ENCODE data around the gene PSMA2.

The PSMA2 gene

DNA sequence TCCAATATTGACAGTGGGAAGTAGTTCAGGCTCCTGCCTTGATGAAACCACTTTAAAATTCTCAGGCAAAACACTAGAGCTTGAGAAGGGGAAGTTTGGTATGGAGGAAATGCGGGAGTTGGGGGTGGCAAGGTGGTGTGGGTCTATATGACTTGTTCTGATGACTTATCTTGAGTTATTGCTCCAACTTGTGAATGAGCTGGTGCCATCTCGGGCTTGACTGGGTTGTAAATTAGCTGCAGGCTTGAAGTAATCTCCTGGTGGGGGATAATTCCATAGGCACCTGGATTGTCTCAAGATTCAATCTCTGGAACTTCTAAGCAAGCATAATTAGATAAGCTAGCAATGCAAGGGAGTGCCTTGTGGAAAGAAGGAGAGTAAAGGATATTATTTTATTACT lies 29.2 kb upstream of the PSMA2 start:
- ChIA-PET CTCF (no interaction called here), POLR2A (no interaction called here)
- DNase-seq (ENCODE audit: extremely low spot score), result no peak
- no peak for TF ChIP-seq FOXM1 (IDR thresholded peaks at IDR 0.05; ENCODE audit: borderline replicate concordance)
- no peak for TF ChIP-seq SUZ12 (IDR thresholded peaks at IDR 0.05)
- no peak for TF ChIP-seq HDGF (IDR thresholded peaks at IDR 0.05; ENCODE audit: borderline replicate concordance)
- TF ChIP-seq LEF1 (IDR thresholded peaks at IDR 0.05; ENCODE audit: borderline replicate concordance), result no peak
- no peak for TF ChIP-seq ZNF384 (IDR thresholded peaks at IDR 0.05)
- TF ChIP-seq BHLHE40 (IDR thresholded peaks at IDR 0.05; ENCODE audit: borderline replicate concordance), result no peak
- TF ChIP-seq NFRKB (IDR thresholded peaks at IDR 0.05), result no peak
- no peak for TF ChIP-seq SP1 (IDR thresholded peaks at IDR 0.05)
- no peak for TF ChIP-seq L3MBTL2 (conservative IDR thresholded peaks at IDR 0.05)
- TF ChIP-seq FOXK2 (IDR thresholded peaks at IDR 0.05), result no peak
- no peak for TF ChIP-seq ARNT (IDR thresholded peaks at IDR 0.05)
- TF ChIP-seq TARDBP (IDR thresholded peaks at IDR 0.05), result no peak
- no peak for TF ChIP-seq PKNOX1 (IDR thresholded peaks at IDR 0.05)

GRCh38 chr7:42960762-42961161 lies 28.8 kb upstream of the PSMA2 start:
- no peak for TF ChIP-seq ZNF384 (IDR thresholded peaks at IDR 0.05)
- TF ChIP-seq BHLHE40 (IDR thresholded peaks at IDR 0.05; ENCODE audit: borderline replicate concordance), result no peak
- TF ChIP-seq SP1 (IDR thresholded peaks at IDR 0.05), result no peak
- TF ChIP-seq FOXK2 (IDR thresholded peaks at IDR 0.05), result no peak
- TF ChIP-seq FOXM1 (IDR thresholded peaks at IDR 0.05; ENCODE audit: borderline replicate concordance), result no peak
- no peak for TF ChIP-seq ELF4 (IDR thresholded peaks at IDR 0.05)
- no peak for TF ChIP-seq SUZ12 (IDR thresholded peaks at IDR 0.05)
- no peak for TF ChIP-seq NFRKB (IDR thresholded peaks at IDR 0.05)
- no peak for TF ChIP-seq TARDBP (IDR thresholded peaks at IDR 0.05)
- TF ChIP-seq L3MBTL2 (conservative IDR thresholded peaks at IDR 0.05), result no peak
- ChIA-PET POLR2A (no interaction called here), CTCF (interaction anchor here (0.9 kb wide), 1 partner anchor 15 kb away, joined by 4 read pairs; no protein-coding TSS in a partner anchor)

DNA sequence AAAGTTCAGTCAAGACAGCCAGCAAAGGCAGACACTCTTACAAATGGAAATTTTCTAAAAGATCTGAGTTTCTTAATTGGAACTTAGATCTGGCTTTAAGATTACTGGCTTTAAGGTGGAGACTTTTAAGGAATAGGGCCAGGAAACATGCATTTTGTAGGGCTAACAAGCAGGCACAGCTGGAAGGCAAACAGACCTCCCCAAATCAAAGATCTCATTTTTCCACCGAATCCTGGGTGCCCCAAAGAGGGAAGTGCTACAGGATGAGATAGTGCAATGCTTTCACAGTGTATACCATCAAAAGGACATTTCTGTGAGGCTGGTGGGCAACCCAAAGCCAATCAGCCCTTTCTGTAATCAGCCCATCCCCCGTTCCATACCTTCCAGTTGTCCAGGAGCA lies 27.6 kb upstream of the PSMA2 start:
- TF ChIP-seq SP1 (IDR thresholded peaks at IDR 0.05), result no peak
- TF ChIP-seq FOXA1 (IDR thresholded peaks at IDR 0.05), result no peak
- TF ChIP-seq BHLHE40 (IDR thresholded peaks at IDR 0.05; ENCODE audit: borderline replicate concordance), result no peak
- TF ChIP-seq LEF1 (IDR thresholded peaks at IDR 0.05; ENCODE audit: borderline replicate concordance), result no peak
- TF ChIP-seq CTBP1 (IDR thresholded peaks at IDR 0.05; ENCODE audit: borderline replicate concordance), result no peak
- no peak for TF ChIP-seq ELF4 (IDR thresholded peaks at IDR 0.05)
- TF ChIP-seq L3MBTL2 (conservative IDR thresholded peaks at IDR 0.05), result no peak
- TF ChIP-seq ARNT (IDR thresholded peaks at IDR 0.05), result no peak
- no peak for TF ChIP-seq FOXK2 (IDR thresholded peaks at IDR 0.05)
- no peak for TF ChIP-seq TARDBP (IDR thresholded peaks at IDR 0.05)
- no peak for TF ChIP-seq ZNF384 (IDR thresholded peaks at IDR 0.05)
- no peak for TF ChIP-seq PKNOX1 (IDR thresholded peaks at IDR 0.05)
- ChIA-PET POLR2A (no interaction called here), CTCF (interaction anchor here (0.9 kb wide), 1 partner anchor 14 kb away, joined by 4 read pairs; no protein-coding TSS in a partner anchor)
- no peak for DNase-seq (ENCODE audit: extremely low spot score)

More at GRCh38 chr7:42960762-42961161, 28.8 kb upstream of the PSMA2 start:
- DNase-seq (ENCODE audit: extremely low spot score), result no peak

- CTCF ChIA-PET, result no interaction called here
- no peak for DNase-seq (ENCODE audit: extremely low spot score)
- POLR2A ChIA-PET, result no interaction called here
- TF ChIP-seq FOXM1 (IDR thresholded peaks at IDR 0.05; ENCODE audit: borderline replicate concordance) (no peak), SUZ12 (IDR thresholded peaks at IDR 0.05) (no peak), SP1 (IDR thresholded peaks at IDR 0.05) (no peak), LEF1 (IDR thresholded peaks at IDR 0.05; ENCODE audit: borderline replicate concordance) (no peak), ARNT (IDR thresholded peaks at IDR 0.05) (no peak)
Observed at GRCh38 chr7:42956062-42956461, 24.1 kb upstream of the PSMA2 start.

- no peak for DNase-seq (ENCODE audit: extremely low spot score)
- no peak for TF ChIP-seq ELF4 (IDR thresholded peaks at IDR 0.05)
- no peak for TF ChIP-seq FOXM1 (IDR thresholded peaks at IDR 0.05; ENCODE audit: borderline replicate concordance)
- ChIA-PET POLR2A (interaction anchor here (1.1 kb wide), 1 partner anchor 22 kb away, joined by 3 read pairs; the partner anchor contains the start of genes MRPL32 and PSMA2), CTCF (no interaction called here)
Observed at GRCh38 chr7:42953994-42954393, 22.0 kb upstream of the PSMA2 start.

DNA sequence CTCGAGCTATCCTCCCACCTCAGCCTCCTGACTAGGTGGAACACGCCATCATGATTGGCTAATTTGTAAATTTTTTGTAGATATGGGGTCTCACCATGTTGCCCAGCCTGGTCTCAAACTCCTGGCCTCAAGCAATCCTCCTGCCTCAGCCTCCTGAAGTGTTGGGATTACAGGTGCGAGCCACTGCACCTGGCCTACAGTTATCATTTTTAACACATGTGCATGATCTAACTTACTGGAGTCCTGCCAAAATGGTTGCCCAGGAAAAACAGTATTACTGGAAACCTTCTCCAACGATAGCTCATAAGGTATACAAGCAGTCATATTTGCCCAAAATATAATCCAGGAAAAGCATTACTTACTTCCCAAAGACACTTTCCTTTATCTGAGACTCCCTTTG lies 20.4 kb upstream of the PSMA2 start:
- CTCF ChIA-PET, result no interaction called here
- POLR2A ChIA-PET, result no interaction called here

DNA sequence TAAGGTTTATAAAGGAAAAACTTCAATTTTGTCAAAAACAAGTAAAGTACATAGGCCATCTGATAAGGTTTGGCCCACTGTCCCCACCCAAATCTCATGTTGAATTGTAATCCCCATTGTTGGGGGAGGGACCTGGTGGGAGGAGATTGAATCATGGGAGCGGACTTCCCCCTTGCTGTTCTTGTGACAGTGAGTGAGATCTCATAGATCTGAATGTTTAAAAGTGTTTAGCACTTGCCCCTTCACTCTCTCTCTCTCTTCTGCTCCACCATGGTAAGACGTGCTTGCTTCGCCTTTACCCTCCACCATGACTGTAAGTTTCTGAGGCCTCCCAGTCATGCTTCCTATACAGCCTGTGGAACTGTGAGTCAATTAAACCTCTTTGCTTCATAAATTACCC lies 18.4 kb upstream of the PSMA2 start:
- no peak for DNase-seq (ENCODE audit: extremely low spot score)
- ChIA-PET POLR2A (no interaction called here), CTCF (no interaction called here)
- TF ChIP-seq SP1 (IDR thresholded peaks at IDR 0.05), result no peak
- no peak for TF ChIP-seq HDGF (IDR thresholded peaks at IDR 0.05; ENCODE audit: borderline replicate concordance)
- no peak for TF ChIP-seq FOXK2 (IDR thresholded peaks at IDR 0.05)
- no peak for TF ChIP-seq FOXM1 (IDR thresholded peaks at IDR 0.05; ENCODE audit: borderline replicate concordance)
- no peak for TF ChIP-seq BHLHE40 (IDR thresholded peaks at IDR 0.05; ENCODE audit: borderline replicate concordance)
- no peak for TF ChIP-seq NFRKB (IDR thresholded peaks at IDR 0.05)
- TF ChIP-seq LEF1 (IDR thresholded peaks at IDR 0.05; ENCODE audit: borderline replicate concordance), result no peak
- no peak for TF ChIP-seq PKNOX1 (IDR thresholded peaks at IDR 0.05)
- no peak for TF ChIP-seq FOXA1 (IDR thresholded peaks at IDR 0.05)
- TF ChIP-seq SUZ12 (IDR thresholded peaks at IDR 0.05), result no peak
- no peak for TF ChIP-seq CTBP1 (IDR thresholded peaks at IDR 0.05; ENCODE audit: borderline replicate concordance)
- TF ChIP-seq TARDBP (IDR thresholded peaks at IDR 0.05), result no peak
- TF ChIP-seq ARNT (IDR thresholded peaks at IDR 0.05), result no peak

More for the DNA sequence above, 20.4 kb upstream of the PSMA2 start:
- TF ChIP-seq NFRKB (IDR thresholded peaks at IDR 0.05) (no peak), L3MBTL2 (conservative IDR thresholded peaks at IDR 0.05) (no peak), SP1 (IDR thresholded peaks at IDR 0.05) (no peak), BHLHE40 (IDR thresholded peaks at IDR 0.05; ENCODE audit: borderline replicate concordance) (no peak), FOXM1 (IDR thresholded peaks at IDR 0.05; ENCODE audit: borderline replicate concordance) (no peak), FOXK2 (IDR thresholded peaks at IDR 0.05) (no peak)
- no peak for DNase-seq (ENCODE audit: extremely low spot score)

All from HEK293T (cell line).